Measurements from ENCODE around the gene HBA2. TPM values are rescaled to one million over a fixed set of nuclear protein-coding genes. Genes with fewer than 3 reads are reported as not detected.
"Not testable (repeated sequence)": the region's sequence is repeated elsewhere in the genome, so short reads cannot be mapped to it uniquely, and the experiment has no call there.

The HBA2 gene
- total RNA-seq, 2 donors from 2014 or later, result 50.7 to 136 TPM

DNA sequence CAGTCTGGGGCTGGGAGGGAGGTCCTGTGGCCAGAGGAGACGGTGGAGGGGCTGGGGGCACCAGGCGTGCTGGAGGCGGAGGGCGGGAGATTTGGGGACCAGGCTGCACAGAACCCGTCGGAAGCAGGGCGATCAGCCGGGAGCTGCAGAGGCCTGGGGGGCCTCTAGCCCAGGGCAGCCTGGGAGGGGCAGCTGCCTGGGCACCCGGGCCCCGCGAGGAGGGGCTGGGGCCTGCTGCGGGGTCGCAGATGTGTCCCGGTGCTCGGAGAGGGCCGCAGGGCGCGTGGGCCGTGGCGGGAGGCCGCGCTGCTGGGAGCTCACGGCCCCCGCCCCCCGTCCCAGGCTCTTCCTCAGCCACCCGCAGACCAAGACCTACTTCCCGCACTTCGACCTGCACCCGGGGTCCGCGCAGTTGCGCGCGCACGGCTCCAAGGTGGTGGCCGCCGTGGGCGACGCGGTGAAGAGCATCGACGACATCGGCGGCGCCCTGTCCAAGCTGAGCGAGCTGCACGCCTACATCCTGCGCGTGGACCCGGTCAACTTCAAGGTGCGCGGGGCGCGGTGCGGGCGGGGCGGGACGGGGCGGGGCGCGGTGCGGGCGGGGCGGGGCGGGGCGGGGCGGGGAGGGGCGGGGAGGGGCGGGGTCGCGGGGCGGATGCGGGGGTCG, 19.0 kb upstream of the HBA2 start:
- DNase-seq; intact Hi-C loops (cut with DNase I): not testable (repeated sequence)
- ATAC-seq, result peak; percentile 12 to 17

DNA sequence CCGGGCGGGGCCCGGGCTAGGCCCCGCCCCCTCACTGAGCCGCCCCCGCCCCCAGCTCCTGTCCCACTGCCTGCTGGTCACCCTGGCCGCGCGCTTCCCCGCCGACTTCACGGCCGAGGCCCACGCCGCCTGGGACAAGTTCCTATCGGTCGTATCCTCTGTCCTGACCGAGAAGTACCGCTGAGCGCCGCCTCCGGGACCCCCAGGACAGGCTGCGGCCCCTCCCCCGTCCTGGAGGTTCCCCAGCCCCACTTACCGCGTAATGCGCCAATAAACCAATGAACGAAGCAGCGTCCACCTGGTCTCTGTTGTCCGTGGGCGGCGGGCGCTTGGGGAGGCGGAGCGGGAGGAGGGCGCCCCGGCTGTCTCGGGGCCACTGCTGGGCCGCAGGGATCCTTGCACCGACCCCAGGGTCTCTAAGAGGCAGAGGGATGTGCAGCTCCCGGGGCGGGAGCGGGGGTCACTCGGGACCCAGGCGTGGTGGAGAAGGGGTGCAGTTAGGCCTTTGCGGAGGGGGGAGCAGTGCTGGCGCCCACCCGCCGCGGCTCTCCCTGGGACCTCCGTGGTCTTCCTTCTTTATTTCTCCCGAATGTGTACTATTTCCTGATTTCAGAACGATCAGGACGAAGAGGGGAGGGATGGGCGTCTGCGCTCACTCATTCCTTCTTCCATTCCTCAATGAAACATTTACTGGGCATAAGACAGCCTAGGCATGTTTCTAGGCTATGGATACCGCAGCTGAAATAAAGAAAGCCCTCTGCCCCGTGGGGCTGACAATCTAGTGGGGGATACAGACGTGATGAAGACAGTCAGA, 18.3 kb upstream of the HBA2 start:
- intact Hi-C loops (cut with DNase I), result no loop called here
- no peak for DNase-seq
- ATAC-seq, result peak; percentile 52 to 77

DNA sequence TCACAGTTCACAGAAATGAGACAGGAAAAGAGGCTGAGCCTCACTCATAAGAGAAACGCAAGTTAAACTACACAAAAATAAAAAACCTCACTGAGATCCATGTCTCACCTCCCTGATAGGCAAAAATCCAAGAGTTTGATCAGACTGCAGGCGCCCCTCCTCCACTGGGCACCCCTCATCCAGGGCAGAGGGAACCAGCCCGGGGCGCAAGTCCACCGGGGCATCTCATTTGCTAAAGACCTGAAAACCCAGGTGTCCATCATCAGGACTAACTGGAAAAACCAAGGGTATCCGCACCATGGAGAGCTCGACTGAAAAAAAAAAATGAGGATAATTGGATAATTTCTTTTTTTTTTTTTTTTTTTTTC, 17.7 kb upstream of the HBA2 start:
- ATAC-seq, result no peak
- intact Hi-C loops (cut with DNase I), result no loop called here
- no peak for DNase-seq

DNA sequence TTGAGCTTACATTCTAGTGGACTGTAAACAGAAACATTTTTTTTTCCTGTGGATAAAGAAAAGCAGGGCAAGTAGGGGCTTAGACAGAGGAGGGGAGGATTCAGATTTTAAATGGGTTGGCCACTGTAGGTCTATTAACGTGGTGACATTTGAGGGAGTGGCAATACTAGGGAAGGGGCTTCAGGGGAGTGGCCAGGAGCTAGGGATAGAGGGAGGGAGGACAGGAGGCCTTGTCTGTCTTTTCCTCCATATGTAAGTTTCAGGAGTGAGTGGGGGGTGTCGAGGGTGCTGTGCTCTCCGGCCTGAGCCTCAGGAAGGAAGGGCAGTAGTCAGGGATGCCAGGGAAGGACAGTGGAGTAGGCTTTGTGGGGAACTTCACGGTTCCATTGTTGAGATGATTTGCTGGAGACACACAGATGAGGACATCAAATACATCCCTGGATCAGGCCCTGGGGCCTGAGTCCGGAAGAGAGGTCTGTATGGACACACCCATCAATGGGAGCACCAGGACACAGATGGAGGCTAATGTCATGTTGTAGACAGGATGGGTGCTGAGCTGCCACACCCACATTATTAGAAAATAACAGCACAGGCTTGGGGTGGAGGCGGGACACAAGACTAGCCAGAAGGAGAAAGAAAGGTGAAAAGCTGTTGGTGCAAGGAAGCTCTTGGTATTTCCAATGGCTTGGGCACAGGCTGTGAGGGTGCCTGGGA, 13.4 kb upstream of the HBA2 start:
- intact Hi-C loops (cut with DNase I), result no loop called here
- DNase-seq (no peak), ATAC-seq (no peak)

DNA sequence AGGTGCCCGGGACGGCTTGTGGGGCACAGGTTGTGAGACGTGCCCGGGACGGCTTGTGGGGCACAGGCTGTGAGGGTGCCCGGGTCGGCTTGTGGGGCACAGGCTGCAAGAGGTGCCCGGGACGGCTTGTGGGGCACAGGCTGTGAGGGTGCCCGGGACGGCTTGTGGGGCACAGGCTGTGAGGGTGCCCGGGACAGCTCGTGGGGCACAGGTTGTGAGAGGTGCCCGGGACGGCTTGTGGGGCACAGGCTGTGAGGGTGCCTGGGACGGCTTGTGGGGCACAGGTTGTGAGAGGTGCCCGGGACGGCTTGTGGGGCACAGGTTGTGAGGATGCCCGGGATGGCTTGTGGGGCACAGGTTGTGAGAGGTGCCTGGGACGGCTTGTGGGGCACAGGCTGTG, 12.4 kb upstream of the HBA2 start:
- ATAC-seq; DNase-seq; intact Hi-C loops (cut with DNase I): not testable (repeated sequence)

DNA sequence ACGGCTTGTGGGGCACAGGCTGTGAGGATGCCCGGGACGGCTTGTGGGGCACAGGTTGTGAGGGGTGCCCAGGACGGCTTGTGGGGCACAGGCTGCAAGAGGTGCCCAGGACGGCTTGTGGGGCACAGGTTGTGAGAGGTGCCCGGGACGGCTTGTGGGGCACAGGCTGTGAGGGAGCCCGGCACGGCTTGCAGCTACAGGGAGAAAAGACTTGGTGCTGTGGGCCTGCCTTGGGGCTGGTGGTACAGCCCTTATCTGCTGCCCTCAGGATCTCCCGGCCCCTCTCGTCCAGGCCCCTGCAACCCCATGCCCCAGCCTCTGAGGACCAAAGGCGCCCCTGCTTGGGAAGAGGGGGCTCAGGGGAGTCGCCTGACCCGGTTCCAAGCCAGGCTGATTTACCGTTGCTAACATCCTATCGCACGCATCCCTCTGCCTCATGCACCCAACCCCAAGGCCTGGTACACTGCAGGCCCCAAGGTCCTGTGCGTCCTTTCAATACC, 11.9 kb upstream of the HBA2 start:
- ATAC-seq (no peak), DNase-seq (no peak)
- intact Hi-C loops (cut with DNase I), result no loop called here

DNA sequence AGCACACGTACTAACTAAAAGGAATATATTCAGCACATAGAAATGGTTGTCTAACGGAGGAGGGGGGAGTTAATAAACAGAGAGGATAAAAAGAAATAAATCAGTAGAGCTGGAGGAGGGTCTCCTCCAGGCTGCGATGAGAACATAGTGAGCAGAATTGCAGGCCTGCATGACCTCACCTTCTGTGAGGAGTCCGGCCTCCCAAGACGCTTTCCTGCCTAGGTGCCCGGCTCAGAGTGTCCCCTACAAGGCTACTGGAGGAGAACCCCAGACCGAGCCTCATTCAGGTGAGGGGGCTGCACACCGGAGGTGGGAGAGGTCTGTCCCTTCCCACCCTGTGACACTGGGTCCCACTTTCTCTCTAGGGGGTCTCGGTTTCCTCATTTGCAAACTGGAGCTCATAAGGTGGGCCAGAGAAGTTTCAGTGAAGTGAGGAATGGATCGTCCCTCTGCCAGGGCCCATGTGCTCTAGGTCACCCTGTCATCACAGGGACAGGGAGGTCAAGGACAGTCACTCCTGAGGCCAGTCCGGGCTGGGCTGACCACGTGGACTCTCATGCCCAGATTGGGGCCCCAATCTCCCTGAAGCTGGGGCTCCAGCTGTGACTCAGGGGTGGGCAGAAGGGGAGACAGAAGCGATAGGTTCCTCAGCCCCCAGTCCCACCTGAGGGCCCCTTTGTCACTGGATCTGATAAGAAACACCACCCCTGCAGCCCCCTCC, 10.2 kb upstream of the HBA2 start:
- DNase-seq, result no peak
- intact Hi-C loops (cut with DNase I), result no loop called here
- ATAC-seq, result no peak

DNA sequence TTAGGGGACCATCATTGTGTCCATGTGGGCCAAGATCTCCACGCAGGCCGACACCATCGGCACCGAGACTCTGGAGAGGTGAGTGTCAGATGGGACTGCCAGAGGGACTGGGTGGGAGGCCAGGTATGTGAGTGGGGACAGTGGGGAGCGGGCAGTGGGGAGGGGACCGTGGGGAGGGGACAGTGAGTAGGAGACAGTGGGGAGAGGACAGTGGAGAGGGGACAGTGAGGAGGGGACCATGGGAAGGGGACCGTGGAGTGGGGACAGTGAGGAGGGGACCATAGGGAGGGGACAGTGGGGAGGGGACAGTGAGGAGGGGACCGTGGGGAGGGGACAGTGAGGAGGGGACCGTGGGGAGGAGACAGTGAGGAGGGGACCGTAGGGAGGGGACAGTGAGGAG, 9.5 kb upstream of the HBA2 start:
- ATAC-seq; DNase-seq; intact Hi-C loops (cut with DNase I): not testable (repeated sequence)

DNA sequence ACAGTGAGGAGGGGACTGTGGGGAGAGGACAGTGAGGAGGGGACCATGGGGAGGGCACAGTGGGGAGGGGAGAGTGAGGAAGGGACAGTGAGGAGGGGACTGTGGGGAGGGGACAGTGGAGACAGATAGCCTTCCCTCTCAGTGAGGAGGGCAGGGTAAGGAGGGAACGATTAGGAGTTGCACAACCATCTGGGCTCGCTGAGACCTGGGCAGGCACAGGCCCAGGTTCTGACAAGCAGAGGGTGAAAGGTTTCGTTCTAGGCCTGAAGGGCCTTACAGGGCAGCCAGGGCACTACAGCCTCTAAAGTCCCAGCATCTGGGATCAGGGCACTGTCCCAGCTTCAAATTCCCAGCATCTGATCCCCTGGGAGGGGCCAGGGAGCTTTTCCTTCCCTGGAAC, 9.0 kb upstream of the HBA2 start:
- DNase-seq; intact Hi-C loops (cut with DNase I): not testable (repeated sequence)
- ATAC-seq, result peak in 1 of 2 donors; percentile 22

DNA sequence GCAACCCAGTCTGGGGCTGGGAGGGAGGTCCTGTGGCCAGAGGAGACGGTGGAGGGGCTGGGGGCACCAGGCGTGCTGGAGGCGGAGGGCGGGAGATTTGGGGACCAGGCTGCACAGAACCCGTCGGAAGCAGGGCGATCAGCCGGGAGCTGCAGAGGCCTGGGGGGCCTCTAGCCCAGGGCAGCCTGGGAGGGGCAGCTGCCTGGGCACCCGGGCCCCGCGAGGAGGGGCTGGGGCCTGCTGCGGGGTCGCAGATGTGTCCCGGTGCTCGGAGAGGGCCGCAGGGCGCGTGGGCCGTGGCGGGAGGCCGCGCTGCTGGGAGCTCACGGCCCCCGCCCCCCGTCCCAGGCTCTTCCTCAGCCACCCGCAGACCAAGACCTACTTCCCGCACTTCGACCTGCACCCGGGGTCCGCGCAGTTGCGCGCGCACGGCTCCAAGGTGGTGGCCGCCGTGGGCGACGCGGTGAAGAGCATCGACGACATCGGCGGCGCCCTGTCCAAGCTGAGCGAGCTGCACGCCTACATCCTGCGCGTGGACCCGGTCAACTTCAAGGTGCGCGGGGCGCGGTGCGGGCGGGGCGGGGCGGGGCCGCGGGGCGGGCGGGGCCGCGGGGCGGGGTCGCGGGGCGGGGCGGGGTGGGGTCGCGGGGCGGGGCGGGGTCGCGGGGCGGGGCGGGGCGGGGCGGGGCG, 8.4 kb upstream of the HBA2 start:
- peak in 1 of 2 donors; percentile 21 for ATAC-seq
- not testable (repeated sequence) for DNase-seq

DNA sequence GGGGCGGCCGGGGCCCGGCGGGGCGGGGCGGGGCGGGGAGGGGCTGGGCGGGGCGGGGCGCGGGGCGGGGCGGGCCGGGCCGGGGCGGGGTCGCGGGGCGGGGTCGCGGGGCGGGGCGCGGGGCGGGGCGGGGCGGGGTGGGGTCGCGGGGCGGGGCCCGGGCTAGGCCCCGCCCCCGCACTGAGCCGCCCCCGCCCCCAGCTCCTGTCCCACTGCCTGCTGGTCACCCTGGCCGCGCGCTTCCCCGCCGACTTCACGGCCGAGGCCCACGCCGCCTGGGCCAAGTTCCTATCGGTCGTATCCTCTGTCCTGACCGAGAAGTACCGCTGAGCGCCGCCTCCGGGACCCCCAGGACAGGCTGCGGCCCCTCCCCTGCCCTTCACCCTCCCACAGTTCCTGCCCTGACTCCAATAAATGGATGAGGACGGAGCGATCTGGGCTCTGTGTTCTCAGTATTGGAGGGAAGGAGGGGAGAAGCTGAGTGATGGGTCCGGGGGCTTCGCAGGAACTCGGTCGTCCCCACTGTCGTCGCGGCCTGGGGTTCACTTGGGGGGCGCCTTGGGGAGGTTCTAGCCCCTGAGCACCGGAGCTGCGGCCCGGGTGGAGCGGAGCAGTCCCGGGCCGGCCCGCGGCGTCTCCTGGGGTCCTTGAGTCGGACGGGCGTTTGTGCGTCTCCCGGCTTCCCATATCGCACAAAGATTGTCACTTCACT, 7.7 kb upstream of the HBA2 start:
- ATAC-seq, result peak; percentile 49 to 56
- no peak for DNase-seq
- intact Hi-C loops (cut with DNase I), result no loop called here

More for the DNA sequence above, 8.4 kb upstream of the HBA2 start:
- intact Hi-C loops (cut with DNase I), result not testable (repeated sequence)

DNA sequence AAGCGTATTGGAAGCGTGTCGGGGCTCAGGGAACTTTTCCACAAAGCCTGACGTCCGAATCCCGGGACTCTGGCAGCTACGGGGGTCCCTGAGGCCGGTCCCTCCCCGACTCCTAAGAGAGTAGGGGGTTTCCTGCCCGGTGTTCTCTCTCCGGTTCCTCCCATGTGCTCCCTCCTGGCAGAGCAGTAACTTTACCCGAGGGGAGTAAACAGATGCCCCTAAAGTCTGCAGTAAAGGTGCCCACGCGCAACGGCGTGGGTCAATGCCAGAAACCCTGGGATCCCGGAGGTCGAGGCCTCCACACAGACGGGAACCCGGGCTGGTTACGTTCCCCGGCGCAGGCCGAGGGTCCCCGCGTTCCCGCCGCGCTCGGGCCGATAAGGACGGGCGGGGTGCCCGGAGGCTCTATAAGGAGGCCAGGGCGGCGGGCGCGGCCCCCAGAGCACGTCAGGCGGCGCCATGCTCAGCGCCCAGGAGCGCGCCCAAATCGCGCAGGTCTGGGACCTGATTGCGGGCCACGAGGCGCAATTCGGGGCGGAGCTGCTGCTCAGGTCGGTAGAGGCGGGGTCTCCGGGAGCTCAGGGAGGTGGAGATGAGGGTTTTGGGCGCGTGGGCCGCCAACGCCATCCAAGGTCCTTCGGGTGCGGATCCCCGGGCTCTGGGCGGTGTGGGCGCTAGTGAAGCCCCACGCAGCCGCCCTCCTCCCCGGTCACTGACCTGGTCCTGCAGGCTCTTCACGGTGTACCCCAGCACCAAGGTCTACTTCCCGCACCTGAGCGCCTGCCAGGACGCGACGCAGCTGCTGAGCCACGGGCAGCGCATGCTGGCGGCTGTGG, 6.9 kb upstream of the HBA2 start, which contains the start of gene HBM:
Gene HBM, plus strand, starts transcription at position 440 of the 836 bp plus-strand sequence. Its CDS starts 20 bp downstream, at position 460.
- intact Hi-C loops (cut with DNase I), result no loop called here

DNA sequence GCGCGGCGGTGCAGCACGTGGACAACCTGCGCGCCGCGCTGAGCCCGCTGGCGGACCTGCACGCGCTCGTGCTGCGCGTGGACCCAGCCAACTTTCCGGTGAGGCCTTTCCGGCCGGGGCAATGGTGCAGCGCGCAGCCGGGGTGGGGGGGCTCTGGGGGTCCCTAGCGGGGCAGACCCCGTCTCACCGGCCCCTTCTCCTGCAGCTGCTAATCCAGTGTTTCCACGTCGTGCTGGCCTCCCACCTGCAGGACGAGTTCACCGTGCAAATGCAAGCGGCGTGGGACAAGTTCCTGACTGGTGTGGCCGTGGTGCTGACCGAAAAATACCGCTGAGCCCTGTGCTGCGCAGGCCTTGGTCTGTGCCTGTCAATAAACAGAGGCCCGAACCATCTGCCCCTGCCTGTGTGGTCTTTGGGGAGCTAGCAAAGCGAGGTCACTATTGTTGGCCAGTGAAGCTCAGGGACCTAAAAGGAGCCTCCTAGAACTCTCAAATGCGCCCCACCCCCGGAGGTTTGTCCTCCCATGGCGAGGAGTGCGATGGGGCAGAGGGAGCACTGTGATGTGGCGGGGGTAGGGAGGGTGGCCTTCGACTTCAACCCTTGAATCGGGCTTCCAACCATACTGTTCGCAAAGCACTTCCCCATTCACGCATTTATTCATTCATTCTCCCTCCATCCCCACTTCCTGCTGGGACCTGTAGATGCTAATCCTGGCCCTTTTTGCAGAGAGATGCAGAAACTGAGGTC, 6.1 kb upstream of the HBA2 start:
- intact Hi-C loops (cut with DNase I), result no loop called here
- no peak for ATAC-seq
- DNase-seq, result no peak

More for the DNA sequence above, 6.9 kb upstream of the HBA2 start, which contains the start of gene HBM:
- DNase-seq, result no peak
- ATAC-seq, result no peak

DNA sequence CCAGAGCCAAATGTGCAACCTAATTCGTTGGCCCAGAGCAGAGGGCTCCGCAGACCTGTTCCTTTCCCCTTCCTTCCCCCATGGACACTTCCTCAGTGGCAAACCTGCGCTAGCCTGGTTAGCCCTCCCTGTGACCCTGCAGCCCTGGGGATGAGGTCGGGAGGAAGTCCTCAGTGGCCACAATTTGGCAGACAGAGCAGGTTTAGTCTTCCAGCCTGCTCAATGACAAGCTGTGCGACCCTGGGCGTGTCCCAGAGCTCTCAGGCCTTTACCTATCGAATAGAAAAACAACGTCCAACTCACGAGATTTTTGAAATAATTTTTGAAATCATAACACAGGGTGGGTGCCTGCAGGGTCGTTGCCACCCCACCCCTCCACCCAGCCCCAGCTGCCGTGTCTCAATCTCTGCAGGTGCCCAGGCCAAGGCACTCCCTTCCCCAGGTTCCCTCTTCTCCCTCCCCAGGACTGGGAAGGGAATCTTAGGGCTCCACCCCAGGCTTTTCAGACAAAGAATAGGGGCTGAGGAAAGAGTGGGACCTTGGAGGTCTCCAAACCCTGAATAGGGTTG, 5.5 kb upstream of the HBA2 start:
- DNase-seq, result no peak
- intact Hi-C loops (cut with DNase I), result no loop called here
- no peak for ATAC-seq

DNA sequence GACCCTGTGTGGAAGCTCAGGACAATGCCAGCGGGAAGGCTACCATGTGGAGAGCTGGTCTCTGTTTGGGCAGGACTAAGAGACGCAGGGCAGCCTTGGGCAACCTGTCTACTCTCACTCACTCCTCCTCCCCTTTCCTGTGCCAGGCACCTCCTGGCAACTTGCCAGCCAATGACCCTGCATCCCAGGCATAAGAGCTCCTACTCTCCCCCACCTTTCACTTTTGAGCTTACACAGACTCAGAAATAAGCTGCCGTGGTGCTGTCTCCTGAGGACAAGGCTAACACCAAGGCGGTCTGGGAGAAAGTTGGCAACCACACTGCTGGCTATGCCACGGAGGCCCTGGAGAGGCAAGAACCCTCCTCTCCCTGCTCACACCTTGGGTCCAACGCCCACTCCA, 4.3 kb upstream of the HBA2 start:
- DNase-seq (no peak), ATAC-seq (no peak)
- intact Hi-C loops (cut with DNase I), result no loop called here

DNA sequence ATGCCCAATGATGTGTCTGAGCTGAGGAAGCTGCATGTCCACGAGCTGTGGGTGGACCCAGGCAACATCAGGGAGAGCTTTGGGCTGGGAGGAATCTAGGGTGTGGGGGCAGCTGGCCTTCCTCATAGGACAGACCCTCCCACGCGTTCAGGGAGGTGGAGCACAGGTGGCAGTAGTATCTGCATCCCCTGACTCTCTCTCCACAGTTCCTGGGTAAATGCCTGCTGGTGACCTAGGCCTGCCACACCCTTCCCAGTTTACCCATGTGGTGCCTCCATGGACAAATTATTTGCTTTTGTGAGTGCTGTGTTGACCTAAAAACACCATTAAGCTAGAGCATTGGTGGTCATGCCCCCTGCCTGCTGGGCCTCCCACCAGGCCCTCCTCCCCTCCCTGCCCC, 3.7 kb upstream of the HBA2 start:
- DNase-seq (no peak), ATAC-seq (no peak)
- intact Hi-C loops (cut with DNase I), result no loop called here

All from left cardiac atrium (tissue), 4 donors.